GM12873 (cell line): Measurements from ENCODE around the gene PDHX.

Experiments used
- TF ChIP-seq, protein P1 (sequence below): IDR thresholded peaks from 2 replicates; pipeline ENCODE4 v1.5.1; 2012; ENCODE audit warnings: low read depth, mild to moderate bottlenecking, moderate library complexity, low read length, control low read depth; ENCODE audit not compliant: insufficient read depth; ENCODE audit errors: missing control alignments

The PDHX gene

DNA sequence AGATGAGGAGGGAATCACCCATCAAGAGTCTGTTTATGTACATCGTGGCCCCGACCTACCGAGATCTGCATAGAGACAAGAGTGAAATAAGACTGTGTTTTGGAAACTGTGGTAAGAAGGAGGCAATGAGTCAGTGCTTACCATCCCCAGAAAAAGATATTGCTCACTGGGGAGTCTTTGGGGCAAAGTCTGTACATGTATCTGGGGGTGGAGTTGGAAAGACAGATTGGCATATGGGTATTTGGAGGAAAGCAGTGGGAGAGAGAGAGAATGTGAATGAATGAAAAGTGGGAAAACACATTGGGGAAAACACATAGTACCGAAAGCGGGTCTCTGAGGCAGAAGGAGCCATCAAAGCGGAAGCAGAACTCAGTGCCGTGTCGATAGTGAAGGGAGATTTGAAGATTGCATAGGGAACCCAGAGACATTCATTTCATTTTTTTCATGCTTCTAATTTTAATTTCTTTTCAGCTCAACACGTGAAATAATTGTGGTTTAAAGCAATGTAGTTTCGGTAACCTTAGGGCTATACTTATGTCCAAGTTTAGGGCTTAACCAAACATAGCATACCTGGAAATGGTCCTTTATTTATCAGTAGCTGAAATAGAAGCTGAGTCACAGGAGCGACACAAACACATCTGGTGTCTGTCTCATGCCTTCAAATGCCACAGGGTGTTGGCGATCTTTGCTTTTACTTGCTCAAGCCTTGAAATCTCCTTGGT is 124.0 kb downstream of the PDHX start:
- TF ChIP-seq, protein P1, sequence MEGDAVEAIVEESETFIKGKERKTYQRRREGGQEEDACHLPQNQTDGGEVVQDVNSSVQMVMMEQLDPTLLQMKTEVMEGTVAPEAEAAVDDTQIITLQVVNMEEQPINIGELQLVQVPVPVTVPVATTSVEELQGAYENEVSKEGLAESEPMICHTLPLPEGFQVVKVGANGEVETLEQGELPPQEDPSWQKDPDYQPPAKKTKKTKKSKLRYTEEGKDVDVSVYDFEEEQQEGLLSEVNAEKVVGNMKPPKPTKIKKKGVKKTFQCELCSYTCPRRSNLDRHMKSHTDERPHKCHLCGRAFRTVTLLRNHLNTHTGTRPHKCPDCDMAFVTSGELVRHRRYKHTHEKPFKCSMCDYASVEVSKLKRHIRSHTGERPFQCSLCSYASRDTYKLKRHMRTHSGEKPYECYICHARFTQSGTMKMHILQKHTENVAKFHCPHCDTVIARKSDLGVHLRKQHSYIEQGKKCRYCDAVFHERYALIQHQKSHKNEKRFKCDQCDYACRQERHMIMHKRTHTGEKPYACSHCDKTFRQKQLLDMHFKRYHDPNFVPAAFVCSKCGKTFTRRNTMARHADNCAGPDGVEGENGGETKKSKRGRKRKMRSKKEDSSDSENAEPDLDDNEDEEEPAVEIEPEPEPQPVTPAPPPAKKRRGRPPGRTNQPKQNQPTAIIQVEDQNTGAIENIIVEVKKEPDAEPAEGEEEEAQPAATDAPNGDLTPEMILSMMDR = no peak

GRCh38 chr11:35041070-35041554 is 124.7 kb downstream of the PDHX start:
- TF ChIP-seq, protein P1 = no peak

GRCh38 chr11:35042224-35042623 is 125.8 kb downstream of the PDHX start:
- TF ChIP-seq, protein P1 = no peak

GRCh38 chr11:35042913-35043312 is 126.5 kb downstream of the PDHX start:
- TF ChIP-seq, protein P1 = no peak

DNA sequence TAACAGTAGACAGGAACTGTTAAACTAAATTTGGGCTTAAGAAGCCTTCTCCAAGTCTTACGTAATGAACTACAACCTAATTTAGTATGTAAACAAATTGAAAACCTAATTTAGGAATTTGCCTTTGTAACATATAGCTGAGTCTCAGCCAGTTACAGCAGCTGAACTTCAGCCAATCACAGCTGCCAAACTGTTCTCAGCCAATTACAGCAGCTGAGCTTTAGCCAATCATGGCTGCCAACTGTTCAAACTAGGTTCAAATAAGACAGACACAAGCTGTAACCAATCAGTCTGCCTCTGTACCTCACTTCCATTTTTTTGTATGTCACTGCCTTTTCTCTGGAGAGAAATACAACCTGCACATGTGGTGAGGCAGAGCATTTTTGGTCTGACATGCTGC is 127.5 kb downstream of the PDHX start:
- TF ChIP-seq, protein P1 = no peak

- TF ChIP-seq, protein P1 = no peak
These were observed 128.9 kb downstream of the PDHX start for GRCh38 chr11:35045236-35045820.
